CD4-positive, alpha-beta T cell treated with Interleukin-6 at 100 ng/mL for 8 hours (primary cell): Measurements from ENCODE around the gene SAMD14.
"Not testable (repeated sequence)": the region's sequence is repeated elsewhere in the genome, so short reads cannot be mapped to it uniquely, and the experiment has no call there.

Source experiments
- DNase-seq: peaks from one replicate; pipeline ENCODE4 v3.0.0-alpha.2; 2020; ENCODE audit warnings: mixed read lengths, low spot score

The SAMD14 gene

GRCh38 chr17:50074227-50074626 lies 55.7 kb downstream of the SAMD14 start:
- DNase-seq = no peak

GRCh38 chr17:50072925-50073324 lies 57.0 kb downstream of the SAMD14 start:
- DNase-seq = no peak

- no peak for DNase-seq
Observed at GRCh38 chr17:50072130-50072529, 57.8 kb downstream of the SAMD14 start.

GRCh38 chr17:50071692-50072091 lies 58.3 kb downstream of the SAMD14 start:
- DNase-seq = no peak

- no peak for DNase-seq
Observed at GRCh38 chr17:50070908-50071680, 58.9 kb downstream of the SAMD14 start.

GRCh38 chr17:50067996-50068395 lies 62.0 kb downstream of the SAMD14 start:
- no peak for DNase-seq

- DNase-seq = no peak
Observed at GRCh38 chr17:50066995-50067394, 63.0 kb downstream of the SAMD14 start.

GRCh38 chr17:50065056-50065455 lies 64.9 kb downstream of the SAMD14 start:
- DNase-seq = no peak

- no peak for DNase-seq
Observed at GRCh38 chr17:50064253-50065001, 65.5 kb downstream of the SAMD14 start.

GRCh38 chr17:50063561-50064252 lies 66.3 kb downstream of the SAMD14 start:
- DNase-seq = no peak

GRCh38 chr17:50062293-50063243 lies 67.4 kb downstream of the SAMD14 start:
- DNase-seq = no peak

GRCh38 chr17:50061713-50062045 lies 68.3 kb downstream of the SAMD14 start:
- DNase-seq = not testable (repeated sequence)

- DNase-seq = no peak
Observed at GRCh38 chr17:50060951-50061712, 68.8 kb downstream of the SAMD14 start.
